C4-2B (cell line): ENCODE measurements around the gene PPARA.

ENCODE experiments used
- H3K27ac ChIP-seq: fragments of 450-650 bp; 2 replicates; pipeline ENCODE4 v1.5.1; 2017
- CTCF ChIP-seq: fragments of 450-650 bp; conservative IDR thresholded peaks from 2 replicates; pipeline ENCODE4 v1.5.1; 2017; ENCODE audit warnings: mild to moderate bottlenecking
- ZFX ChIP-seq: fragments of 450-650 bp; IDR thresholded peaks from 2 replicates; pipeline ENCODE4 v1.6.1; 2017

The PPARA gene

DNA sequence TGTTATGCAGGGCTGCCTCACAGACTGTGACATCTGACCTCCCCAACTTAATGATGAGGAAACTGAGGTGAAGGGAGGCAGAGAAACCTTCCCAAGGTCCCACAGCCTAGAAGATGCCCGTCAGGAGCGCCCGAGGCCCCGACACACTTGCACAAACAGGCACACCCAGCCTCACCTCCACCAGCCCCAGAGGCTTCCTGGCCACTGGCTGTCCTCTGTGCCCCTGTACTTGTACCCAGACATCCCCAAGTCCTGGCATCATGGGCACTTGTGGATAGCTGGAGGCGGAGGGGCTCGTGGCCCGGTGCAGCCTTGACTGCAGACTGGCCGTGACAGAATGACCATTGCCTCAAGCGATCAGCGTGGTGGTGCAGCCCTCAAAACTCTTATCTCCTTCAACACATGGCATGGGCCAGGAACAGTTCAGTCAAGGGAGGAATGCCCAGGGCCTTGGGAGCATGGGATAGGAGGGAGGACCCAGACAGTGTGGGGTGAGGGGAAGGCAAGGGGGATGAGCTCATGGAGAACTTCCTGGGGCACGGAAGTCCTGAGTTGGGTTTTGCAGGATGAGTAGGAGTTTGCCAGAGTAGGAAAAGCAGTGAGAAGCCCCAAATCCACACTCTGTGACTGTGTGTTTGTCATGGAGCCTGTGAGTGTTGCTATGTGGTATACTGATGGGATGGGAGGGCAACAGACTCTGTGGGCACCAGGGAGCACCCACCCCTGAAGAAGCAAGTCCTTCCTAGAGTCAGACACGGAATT is 25.8 kb upstream of the PPARA start:
- TF ChIP-seq ZFX (no peak), CTCF (no peak)
- no peak overlapping the region for H3K27ac ChIP-seq

GRCh38 chr22:46125311-46125710 is 25.0 kb upstream of the PPARA start:
- TF ChIP-seq CTCF (no peak), ZFX (no peak)
- no peak overlapping the region for H3K27ac ChIP-seq

DNA sequence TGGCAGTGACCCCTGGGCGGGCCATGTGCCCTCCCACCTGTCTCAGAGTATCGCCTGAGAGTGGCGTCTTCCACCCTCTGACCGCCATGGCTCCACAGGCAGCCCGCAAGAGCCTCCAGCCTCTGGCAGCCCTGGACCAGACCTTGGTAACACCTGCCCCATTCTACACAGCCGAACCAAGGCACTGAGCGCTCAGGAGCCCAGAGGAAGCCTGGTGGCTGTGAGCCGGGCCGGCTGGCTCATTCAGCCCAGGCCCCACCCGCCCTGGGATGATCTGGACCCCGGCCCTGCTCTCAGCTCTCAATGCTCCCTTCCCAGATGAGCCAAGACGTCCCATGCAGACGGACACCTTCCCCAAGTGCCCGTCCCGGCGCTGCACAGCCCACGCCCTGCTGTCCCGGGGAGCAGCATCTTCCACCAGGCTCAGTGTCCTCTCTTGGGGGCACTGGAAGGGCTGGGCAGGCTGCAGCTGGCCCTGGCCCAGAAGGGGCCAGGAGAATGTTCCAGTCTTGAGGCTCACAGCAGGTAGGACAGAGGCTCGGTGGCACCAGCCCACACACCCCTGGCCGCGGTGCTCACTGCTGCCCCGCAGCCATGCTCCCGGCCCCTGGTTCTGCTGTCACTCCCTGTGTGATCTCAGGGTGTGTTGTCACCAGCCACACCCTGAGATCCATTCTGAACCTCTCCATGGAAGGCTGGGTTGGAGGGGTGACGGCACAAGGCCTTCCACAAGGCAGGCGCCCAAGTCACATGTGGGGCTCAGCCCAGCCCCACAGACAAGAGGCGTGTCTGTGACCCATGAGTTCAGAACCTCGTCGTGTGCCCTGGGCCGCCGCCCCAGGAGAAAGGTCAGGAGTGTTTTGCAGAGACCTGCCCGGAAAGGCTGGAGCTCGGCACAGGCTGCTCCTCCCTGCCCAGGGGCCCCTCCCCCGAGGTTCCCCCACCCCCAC is 24.2 kb upstream of the PPARA start:
- H3K27ac ChIP-seq = no peak overlapping the region
- TF ChIP-seq CTCF (no peak), ZFX (no peak)

- TF ChIP-seq CTCF (no peak), ZFX (no peak)
- H3K27ac ChIP-seq = no peak overlapping the region
Measured at GRCh38 chr22:46126853-46127385, 23.4 kb upstream of the PPARA start.

DNA sequence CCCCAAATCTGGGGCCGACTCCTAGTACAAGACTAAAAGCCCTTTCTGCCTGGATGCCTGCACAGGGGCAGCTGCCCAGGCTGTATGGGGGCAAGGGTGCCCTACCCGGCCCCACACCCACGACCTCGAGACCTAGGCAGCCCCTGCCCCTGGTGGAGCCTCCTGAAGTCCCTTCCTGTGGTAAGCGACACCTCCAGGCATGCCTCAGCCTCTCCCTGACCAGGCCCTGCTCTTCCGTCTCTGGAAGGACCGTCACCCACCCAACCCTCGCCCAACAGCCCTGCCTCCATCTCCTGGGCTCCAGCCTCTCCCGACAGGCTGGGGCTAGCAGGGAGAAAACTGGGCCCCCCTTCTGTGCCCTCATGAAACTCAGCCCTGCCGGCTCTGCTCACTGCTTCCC is 22.8 kb upstream of the PPARA start:
- no peak for TF ChIP-seq ZFX
- TF ChIP-seq CTCF = no peak
- no peak overlapping the region for H3K27ac ChIP-seq

- no peak for TF ChIP-seq CTCF
- TF ChIP-seq ZFX = no peak
- peak overlapping the region; percentile 84 for H3K27ac ChIP-seq
Measured at GRCh38 chr22:46128606-46129005, 21.7 kb upstream of the PPARA start.
